ENCODE results near the gene HS6ST3.
"Not testable (repeated sequence)": the region's sequence is repeated elsewhere in the genome, so short reads cannot be mapped to it uniquely, and the experiment has no call there.

Gene HS6ST3

DNA sequence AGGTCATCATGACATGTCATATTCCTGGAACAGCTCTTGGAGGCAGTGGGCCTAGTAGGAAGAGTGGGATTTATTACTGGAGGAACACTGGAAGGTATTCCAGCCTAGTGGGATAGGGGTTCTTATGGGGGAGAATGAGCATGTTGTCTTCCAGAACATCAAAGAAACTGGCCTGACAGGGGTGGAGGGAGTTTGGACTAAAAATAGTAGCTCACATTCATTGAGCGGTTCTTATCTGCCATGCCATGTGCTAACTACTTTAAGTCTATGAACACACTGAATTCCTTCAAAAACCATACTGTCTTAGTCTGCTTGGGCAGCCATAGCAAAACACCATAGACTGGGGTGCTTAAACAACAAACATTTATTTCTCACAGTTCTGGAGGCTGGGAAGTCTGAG lies 413.6 kb downstream of the HS6ST3 start:
- Histone ChIP-seq H2AFZ (ENCODE audit: low read depth, low read length) (no peak overlapping the region), H3K4me3 (ENCODE audit: low read depth in 1 of 2, low read length in 2 of 2) (no peak overlapping the region)

GRCh38 chr13:96511587-96511986 lies 421.7 kb downstream of the HS6ST3 start:
- H3K4me2 ChIP-seq (ENCODE audit: insufficient read depth, low read length), result no peak overlapping the region
- no peak for DNase-seq
- TF ChIP-seq CTCF (IDR thresholded peaks at IDR 0.05; ENCODE audit: borderline replicate concordance, extremely low read depth, low read length, poor library complexity, severe bottlenecking) (no peak), EZH2 (IDR thresholded peaks at IDR 0.05; ENCODE audit: borderline replicate concordance, low read depth, low read length, severe bottlenecking) (no peak)
- H3K4me3 ChIP-seq (ENCODE audit: low read depth in 1 of 2, low read length in 2 of 2), result no peak overlapping the region
- no peak for ATAC-seq (ENCODE audit: insufficient read depth, low read depth)
- H3K79me2 ChIP-seq (ENCODE audit: insufficient read depth, low read length), result no peaks in the 10 kb centered on the region
- H3K36me3 ChIP-seq (ENCODE audit: insufficient read depth, low read length), result no peaks in the 10 kb centered on the region
- no peak overlapping the region for H2AFZ ChIP-seq (ENCODE audit: low read depth, low read length)
- no peaks in the 10 kb centered on the region for H3K4me1 ChIP-seq (ENCODE audit: insufficient read depth, low read length)
- H4K20me1 ChIP-seq (ENCODE audit: insufficient read depth, low read length), result no peaks in the 10 kb centered on the region
- no peaks in the 10 kb centered on the region for H3K9me3 ChIP-seq (ENCODE audit: insufficient read depth, low read length, severe bottlenecking)
- no peak overlapping the region for H3K27ac ChIP-seq (ENCODE audit: low read length)
- no peaks in the 10 kb centered on the region for H3K27me3 ChIP-seq (ENCODE audit: insufficient read depth, low read length, poor library complexity)
- no peak overlapping the region for H3K9ac ChIP-seq (ENCODE audit: low read depth, low read length)

More for the DNA sequence above, 413.6 kb downstream of the HS6ST3 start:
- H3K4me1 ChIP-seq (ENCODE audit: insufficient read depth, low read length), result no peaks in the 10 kb centered on the region
- no peaks in the 10 kb centered on the region for H3K36me3 ChIP-seq (ENCODE audit: insufficient read depth, low read length)
- no peak overlapping the region for H3K9ac ChIP-seq (ENCODE audit: low read depth, low read length)
- H3K27me3 ChIP-seq (ENCODE audit: insufficient read depth, low read length, poor library complexity), result no peaks in the 10 kb centered on the region
- no peak overlapping the region for H3K4me2 ChIP-seq (ENCODE audit: insufficient read depth, low read length)
- no peak overlapping the region for H3K27ac ChIP-seq (ENCODE audit: low read length)
- no peaks in the 10 kb centered on the region for H3K79me2 ChIP-seq (ENCODE audit: insufficient read depth, low read length)
- DNase-seq (no peak), ATAC-seq (ENCODE audit: insufficient read depth, low read depth) (no peak)
- no peaks in the 10 kb centered on the region for H4K20me1 ChIP-seq (ENCODE audit: insufficient read depth, low read length)
- no peaks in the 10 kb centered on the region for H3K9me3 ChIP-seq (ENCODE audit: insufficient read depth, low read length, severe bottlenecking)
- TF ChIP-seq CTCF (IDR thresholded peaks at IDR 0.05; ENCODE audit: borderline replicate concordance, extremely low read depth, low read length, poor library complexity, severe bottlenecking), result no peak
- TF ChIP-seq EZH2 (IDR thresholded peaks at IDR 0.05; ENCODE audit: borderline replicate concordance, low read depth, low read length, severe bottlenecking), result no peak

GRCh38 chr13:96519380-96519779 lies 429.5 kb downstream of the HS6ST3 start:
- DNase-seq (no peak), ATAC-seq (ENCODE audit: insufficient read depth, low read depth) (no peak)
- no peak overlapping the region for H3K9ac ChIP-seq (ENCODE audit: low read depth, low read length)
- TF ChIP-seq EZH2 (IDR thresholded peaks at IDR 0.05; ENCODE audit: borderline replicate concordance, low read depth, low read length, severe bottlenecking), result no peak
- no peak for TF ChIP-seq CTCF (IDR thresholded peaks at IDR 0.05; ENCODE audit: borderline replicate concordance, extremely low read depth, low read length, poor library complexity, severe bottlenecking)
- no peaks in the 10 kb centered on the region for H3K36me3 ChIP-seq (ENCODE audit: insufficient read depth, low read length)
- no peak overlapping the region for H3K27ac ChIP-seq (ENCODE audit: low read length)
- H3K27me3 ChIP-seq (ENCODE audit: insufficient read depth, low read length, poor library complexity), result no peaks in the 10 kb centered on the region
- H4K20me1 ChIP-seq (ENCODE audit: insufficient read depth, low read length), result no peaks in the 10 kb centered on the region
- H3K79me2 ChIP-seq (ENCODE audit: insufficient read depth, low read length), result no peaks in the 10 kb centered on the region
- H3K4me1 ChIP-seq (ENCODE audit: insufficient read depth, low read length), result no peaks in the 10 kb centered on the region
- H3K9me3 ChIP-seq (ENCODE audit: insufficient read depth, low read length, severe bottlenecking), result no peaks in the 10 kb centered on the region
- no peak overlapping the region for H3K4me2 ChIP-seq (ENCODE audit: insufficient read depth, low read length)
- H3K4me3 ChIP-seq (ENCODE audit: low read depth in 1 of 2, low read length in 2 of 2), result no peak overlapping the region
- H2AFZ ChIP-seq (ENCODE audit: low read depth, low read length), result no peak overlapping the region

DNA sequence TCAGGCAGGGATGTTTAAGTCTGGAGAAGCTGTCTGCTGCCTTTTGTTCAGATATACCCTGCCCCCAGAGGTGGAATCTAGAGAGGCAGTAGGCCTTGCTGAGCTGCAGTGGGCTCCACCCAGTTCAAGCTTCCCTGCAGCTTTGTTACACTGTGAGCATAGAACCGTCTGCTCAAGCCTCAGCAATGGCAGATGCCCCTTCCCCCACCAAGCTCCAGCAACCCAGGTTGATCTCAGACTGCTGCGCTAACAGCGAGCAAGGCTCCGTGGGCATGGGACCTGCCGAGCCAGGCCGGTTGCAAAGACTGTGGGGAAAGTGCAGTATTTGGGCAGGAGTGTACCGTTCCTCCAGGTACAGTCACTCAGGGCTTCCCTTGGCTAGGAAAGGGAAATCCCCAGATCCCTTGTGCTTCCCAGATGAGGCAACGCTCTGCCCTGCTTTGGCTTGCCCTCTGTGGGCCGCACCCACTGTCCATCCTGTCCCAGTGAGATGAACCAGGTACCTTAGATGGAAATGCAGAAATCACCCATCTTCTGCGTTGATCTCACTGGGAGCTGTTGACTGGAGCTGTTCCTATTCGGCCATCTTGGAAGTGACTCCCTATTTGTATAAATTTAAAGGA lies 434.6 kb downstream of the HS6ST3 start:
- not testable (repeated sequence) for H3K79me2 ChIP-seq (ENCODE audit: insufficient read depth, low read length); H3K9me3 ChIP-seq (ENCODE audit: insufficient read depth, low read length, severe bottlenecking); H3K36me3 ChIP-seq (ENCODE audit: insufficient read depth, low read length); DNase-seq; H3K27me3 ChIP-seq (ENCODE audit: insufficient read depth, low read length, poor library complexity); H4K20me1 ChIP-seq (ENCODE audit: insufficient read depth, low read length); H2AFZ ChIP-seq (ENCODE audit: low read depth, low read length); H3K27ac ChIP-seq (ENCODE audit: low read length); H3K4me1 ChIP-seq (ENCODE audit: insufficient read depth, low read length); H3K9ac ChIP-seq (ENCODE audit: low read depth, low read length); H3K4me3 ChIP-seq (ENCODE audit: low read depth in 1 of 2, low read length in 2 of 2); ATAC-seq (ENCODE audit: insufficient read depth, low read depth); H3K4me2 ChIP-seq (ENCODE audit: insufficient read depth, low read length)

Measured in DND-41 (cell line).